SK-N-SH (cell line): ENCODE results near the gene ATG7. TPM values are rescaled to one million over a fixed set of nuclear protein-coding genes. Genes with fewer than 3 reads are reported as not detected.

Experiments
- CTCF ChIA-PET: fragments of 300-600, 350-600 bp; formaldehyde crosslinking; extraction: SDS; loops from one replicate; lab custom pipeline; 2021; lab: Yijun Ruan, JAX
- POLR2A ChIA-PET: fragments of 350-600 bp; sonication (Branson Sonifier 250); formaldehyde crosslinking; extraction: SDS; loops from one replicate; lab custom pipeline; 2020; ENCODE audit warnings: antibody characterized with exemption, inconsistent platforms; lab: Yijun Ruan, JAX
- DNase-seq: peaks from one replicate; pipeline ENCODE4 v3.0.0; 2012
- H2AFZ ChIP-seq: fragments of 200-600 bp; sonication (generic); 2 replicates; pipeline ENCODE4 v1.8.1; 2016; ENCODE audit warnings: antibody characterized with exemption, mild to moderate bottlenecking, low read depth
- H3F3A ChIP-seq: fragments of 200-600 bp; sonication (generic); replicated peaks from 2 replicates; pipeline ENCODE3; 2016; ENCODE audit warnings: antibody characterized with exemption, mild to moderate bottlenecking; ENCODE audit not compliant: insufficient read depth
- H3K27ac ChIP-seq, 2 experiments: fragments of 200-500 bp in 1 of 2; fragments of 200-600 bp in 1 of 2; sonication (Bioruptor generic) in 1 of 2; sonication (generic), shearing (Covaris generic) in 1 of 2; 2 replicates each; pipeline versions ENCODE4 v1.5.1 to v1.6.1; 2014 to 2016; ENCODE audit warnings: low read depth in 2 of 2, inconsistent platforms in 1 of 2, low read length in 1 of 2, mild to moderate bottlenecking in 1 of 2, mixed read lengths in 1 of 2
- H3K27me3 ChIP-seq: fragments of 200-600 bp; sonication (generic), shearing (Covaris generic); 2 replicates; pipeline ENCODE4 v1.6.1; 2016; ENCODE audit warnings: mixed run types; ENCODE audit not compliant: insufficient read depth
- H3K36me3 ChIP-seq, 2 experiments: fragments of 200-500 bp in 1 of 2; fragments of 200-600 bp in 1 of 2; sonication (Bioruptor generic) in 1 of 2; sonication (generic) in 1 of 2; replicated peaks in 1 of 2; 2 replicates each; pipeline versions ENCODE3 to v1.5.1; 2014 to 2016; ENCODE audit warnings: low read length in 1 of 2, mild to moderate bottlenecking in 1 of 2; ENCODE audit not compliant: insufficient read depth in 2 of 2, control insufficient read depth in 1 of 2
- H3K4me1 ChIP-seq, 2 experiments: fragments of 200-500 bp in 1 of 2; fragments of 200-600 bp in 1 of 2; sonication (Bioruptor generic) in 1 of 2; sonication (generic), shearing (Covaris generic) in 1 of 2; 2 replicates each; pipeline versions ENCODE4 v1.5.1 to v1.6.1; 2014 to 2016; ENCODE audit warnings: low read depth in 1 of 2, low read length in 1 of 2, mixed run types in 1 of 2; ENCODE audit not compliant: insufficient read depth in 2 of 2, control insufficient read depth in 1 of 2
- H3K4me2 ChIP-seq: fragments of 200-600 bp; sonication (generic), shearing (Covaris generic); 2 replicates; pipeline ENCODE4 v1.6.1; 2017; ENCODE audit warnings: mixed run types
- H3K4me3 ChIP-seq, 2 experiments: fragments of 200-500 bp in 1 of 2; fragments of 200-600 bp in 1 of 2; sonication (Bioruptor generic) in 1 of 2; sonication (generic), shearing (Covaris generic) in 1 of 2; 2 replicates each; pipeline versions ENCODE4 v1.5.1 to v1.8.1; 2014 to 2016; ENCODE audit warnings: low read depth in 2 of 2, inconsistent platforms in 1 of 2, low read length in 1 of 2, mild to moderate bottlenecking in 1 of 2, mixed read lengths in 1 of 2, moderate library complexity in 1 of 2
- H3K79me2 ChIP-seq: fragments of 200-600 bp; sonication (generic); 2 replicates; pipeline ENCODE4 v1.8.1; 2017; ENCODE audit warnings: mild to moderate bottlenecking; ENCODE audit not compliant: insufficient read depth
- H3K9ac ChIP-seq: fragments of 200-600 bp; sonication (generic); 2 replicates; pipeline ENCODE4 v1.6.1; 2017; ENCODE audit warnings: mixed run types
- H3K9me2 ChIP-seq: fragments of 200-600 bp; sonication (generic); 2 replicates; pipeline ENCODE4 v1.6.1; 2017; ENCODE audit warnings: mixed run types
- H3K9me3 ChIP-seq: fragments of 200-600 bp; sonication (generic); 2 replicates; pipeline ENCODE4 v1.6.1; 2017; ENCODE audit warnings: mixed run types, mild to moderate bottlenecking, moderate library complexity
- H4K20me1 ChIP-seq: fragments of 200-600 bp; sonication (generic); 2 replicates; pipeline ENCODE4 v1.6.1; 2017; ENCODE audit warnings: mild to moderate bottlenecking, mixed run types; ENCODE audit not compliant: insufficient read depth
- CHD2 ChIP-seq: fragments of 150-350 bp; IDR thresholded peaks from 2 replicates; pipeline ENCODE4 v1.6.1; 2018; ENCODE audit warnings: low read length; ENCODE audit not compliant: partially characterized antibody
- ELF1 ChIP-seq: IDR thresholded peaks from 2 replicates; pipeline ENCODE4 v1.4.0; 2012
- EP300 ChIP-seq, 2 experiments: IDR thresholded peaks; 2 replicates each; pipeline versions ENCODE4 v1.4.0 to v1.6.1; 2012; ENCODE audit warnings: borderline replicate concordance in 1 of 2, low read depth in 1 of 2, low read length in 1 of 2
- EZH2phosphoT487 ChIP-seq: fragments of 200-600 bp; sonication (generic); IDR thresholded peaks from 2 replicates; pipeline ENCODE4 v1.6.1; 2017; ENCODE audit warnings: low read depth, mixed run types, mild to moderate bottlenecking, antibody characterized with exemption, moderate library complexity, borderline replicate concordance
- GATA2 ChIP-seq: sonication (generic); formaldehyde crosslinking; IDR thresholded peaks from 2 replicates; pipeline ENCODE4 v1.5.0; 2020; ENCODE audit warnings: mild to moderate bottlenecking, missing genetic modification reagents
- IRF3 ChIP-seq: fragments of 150-350 bp; IDR thresholded peaks from 2 replicates; pipeline ENCODE4 v1.6.1; 2016; ENCODE audit warnings: mild to moderate bottlenecking, low read depth, low read length
- JUND ChIP-seq: IDR thresholded peaks from 2 replicates; pipeline ENCODE4 v1.4.0; 2012
- MEF2A ChIP-seq: IDR thresholded peaks from 2 replicates; pipeline ENCODE4 v1.4.0; 2012; ENCODE audit warnings: low read depth, borderline replicate concordance
- MXI1 ChIP-seq: IDR thresholded peaks from 2 replicates; pipeline ENCODE4 v1.6.1; 2012; ENCODE audit warnings: mild to moderate bottlenecking, low read depth, low read length, improper control_type of control experiment
- NFIC ChIP-seq: IDR thresholded peaks from 2 replicates; pipeline ENCODE4 v1.4.0; 2012; ENCODE audit warnings: borderline replicate concordance
- NRF1 ChIP-seq: IDR thresholded peaks from 2 replicates; pipeline ENCODE4 v1.6.1; 2012; ENCODE audit warnings: low read depth, mild to moderate bottlenecking, low read length
- SIN3A ChIP-seq: IDR thresholded peaks from 2 replicates; pipeline ENCODE4 v1.6.1; 2012; ENCODE audit warnings: low read depth, mild to moderate bottlenecking, low read length, moderate library complexity, borderline replicate concordance
- TAF1 ChIP-seq: IDR thresholded peaks from 2 replicates; pipeline ENCODE4 v1.6.1; 2012; ENCODE audit warnings: low read depth, mild to moderate bottlenecking, low read length, moderate library complexity, borderline replicate concordance
- TCF12 ChIP-seq: IDR thresholded peaks from 2 replicates; pipeline ENCODE4 v1.4.0; 2012
- TEAD4 ChIP-seq: IDR thresholded peaks from 2 replicates; pipeline ENCODE4 v1.4.0; 2012; ENCODE audit warnings: mild to moderate bottlenecking, borderline replicate concordance; ENCODE audit not compliant: insufficient read depth
- YY1 ChIP-seq: IDR thresholded peaks from 2 replicates; pipeline ENCODE4 v1.4.0; 2012; ENCODE audit warnings: low read depth, mild to moderate bottlenecking
- WGBS: methylation state at CpG from one replicate; pipeline ENCODE4 v1.1.6; 2017; ENCODE audit warnings: low lambda C conversion rate; 5-methylcytosine and 5-hydroxymethylcytosine counted together
- polyA plus RNA-seq, 3 experiments: library from polyadenylated mRNA; depleted of rRNA; stranded (reverse); fragments of >200 nt; gene quantifications; 2 replicates each; pipeline ENCODE4 v1.2.3, GENCODE V29; 2012
- TF ChIP-seq, protein P1 (sequence below): IDR thresholded peaks from 2 replicates; pipeline ENCODE4 v1.4.0; 2012; ENCODE audit warnings: low read depth, borderline replicate concordance
- TF ChIP-seq, protein P2 (sequence below): IDR thresholded peaks from 2 replicates; pipeline ENCODE4 v1.4.0; 2012; ENCODE audit warnings: low read depth, borderline replicate concordance
- TF ChIP-seq, protein P3 (sequence below): fragments of 200-600 bp; sonication (generic); IDR thresholded peaks from 2 replicates; pipeline ENCODE4 v1.6.1; 2017; ENCODE audit warnings: antibody characterized with exemption, mild to moderate bottlenecking, moderate library complexity
- TF ChIP-seq, protein P4 (sequence below): IDR thresholded peaks from 2 replicates; pipeline ENCODE4; 2012

Gene ATG7
- polyA plus RNA-seq, 1 of the 3 experiments (the other 2 are of a cell fraction) = 29.5 TPM

DNA sequence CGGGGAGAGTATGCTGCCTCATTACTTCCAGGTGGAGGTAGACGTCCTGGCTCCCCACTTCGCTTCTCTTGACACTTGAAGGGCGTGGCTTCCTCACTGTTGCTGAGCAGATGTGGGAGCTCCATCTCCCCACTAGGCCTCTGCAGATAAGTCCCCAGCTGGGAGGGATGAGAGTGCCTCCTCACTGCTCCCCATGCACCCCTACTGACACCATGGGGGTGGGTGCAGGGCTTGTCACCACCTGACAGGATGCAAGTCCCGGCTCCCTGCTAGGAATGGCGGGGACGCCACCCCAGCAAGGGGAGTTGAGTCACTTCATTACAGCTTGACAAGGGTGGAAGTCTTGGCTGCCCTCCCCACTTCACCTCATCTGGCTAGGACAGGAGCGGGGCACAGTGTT, 36.8 kb upstream of the ATG7 start:
- no peak for TF ChIP-seq EP300 (IDR thresholded peaks at IDR 0.05; ENCODE audit: borderline replicate concordance in 1 of 2, low read depth in 1 of 2, low read length in 1 of 2)
- no peak for TF ChIP-seq ELF1
- no peak for TF ChIP-seq JUND
- no peak for TF ChIP-seq TAF1
- no peak for TF ChIP-seq NRF1
- no peak for TF ChIP-seq NFIC
- no peak for TF ChIP-seq MEF2A
- TF ChIP-seq, protein P1, sequence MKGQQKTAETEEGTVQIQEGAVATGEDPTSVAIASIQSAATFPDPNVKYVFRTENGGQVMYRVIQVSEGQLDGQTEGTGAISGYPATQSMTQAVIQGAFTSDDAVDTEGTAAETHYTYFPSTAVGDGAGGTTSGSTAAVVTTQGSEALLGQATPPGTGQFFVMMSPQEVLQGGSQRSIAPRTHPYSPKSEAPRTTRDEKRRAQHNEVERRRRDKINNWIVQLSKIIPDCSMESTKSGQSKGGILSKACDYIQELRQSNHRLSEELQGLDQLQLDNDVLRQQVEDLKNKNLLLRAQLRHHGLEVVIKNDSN = no peak
- TF ChIP-seq EZH2phosphoT487 = no peak
- TF ChIP-seq, protein P2, sequence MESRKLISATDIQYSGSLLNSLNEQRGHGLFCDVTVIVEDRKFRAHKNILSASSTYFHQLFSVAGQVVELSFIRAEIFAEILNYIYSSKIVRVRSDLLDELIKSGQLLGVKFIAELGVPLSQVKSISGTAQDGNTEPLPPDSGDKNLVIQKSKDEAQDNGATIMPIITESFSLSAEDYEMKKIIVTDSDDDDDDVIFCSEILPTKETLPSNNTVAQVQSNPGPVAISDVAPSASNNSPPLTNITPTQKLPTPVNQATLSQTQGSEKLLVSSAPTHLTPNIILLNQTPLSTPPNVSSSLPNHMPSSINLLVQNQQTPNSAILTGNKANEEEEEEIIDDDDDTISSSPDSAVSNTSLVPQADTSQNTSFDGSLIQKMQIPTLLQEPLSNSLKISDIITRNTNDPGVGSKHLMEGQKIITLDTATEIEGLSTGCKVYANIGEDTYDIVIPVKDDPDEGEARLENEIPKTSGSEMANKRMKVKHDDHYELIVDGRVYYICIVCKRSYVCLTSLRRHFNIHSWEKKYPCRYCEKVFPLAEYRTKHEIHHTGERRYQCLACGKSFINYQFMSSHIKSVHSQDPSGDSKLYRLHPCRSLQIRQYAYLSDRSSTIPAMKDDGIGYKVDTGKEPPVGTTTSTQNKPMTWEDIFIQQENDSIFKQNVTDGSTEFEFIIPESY = no peak
- no peak for TF ChIP-seq CHD2
- no peak for TF ChIP-seq IRF3
- TF ChIP-seq SIN3A = no peak
- TF ChIP-seq TEAD4 = no peak
- TF ChIP-seq, protein P3, sequence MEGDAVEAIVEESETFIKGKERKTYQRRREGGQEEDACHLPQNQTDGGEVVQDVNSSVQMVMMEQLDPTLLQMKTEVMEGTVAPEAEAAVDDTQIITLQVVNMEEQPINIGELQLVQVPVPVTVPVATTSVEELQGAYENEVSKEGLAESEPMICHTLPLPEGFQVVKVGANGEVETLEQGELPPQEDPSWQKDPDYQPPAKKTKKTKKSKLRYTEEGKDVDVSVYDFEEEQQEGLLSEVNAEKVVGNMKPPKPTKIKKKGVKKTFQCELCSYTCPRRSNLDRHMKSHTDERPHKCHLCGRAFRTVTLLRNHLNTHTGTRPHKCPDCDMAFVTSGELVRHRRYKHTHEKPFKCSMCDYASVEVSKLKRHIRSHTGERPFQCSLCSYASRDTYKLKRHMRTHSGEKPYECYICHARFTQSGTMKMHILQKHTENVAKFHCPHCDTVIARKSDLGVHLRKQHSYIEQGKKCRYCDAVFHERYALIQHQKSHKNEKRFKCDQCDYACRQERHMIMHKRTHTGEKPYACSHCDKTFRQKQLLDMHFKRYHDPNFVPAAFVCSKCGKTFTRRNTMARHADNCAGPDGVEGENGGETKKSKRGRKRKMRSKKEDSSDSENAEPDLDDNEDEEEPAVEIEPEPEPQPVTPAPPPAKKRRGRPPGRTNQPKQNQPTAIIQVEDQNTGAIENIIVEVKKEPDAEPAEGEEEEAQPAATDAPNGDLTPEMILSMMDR = no peak
- no peak for TF ChIP-seq YY1
- TF ChIP-seq, protein P4, sequence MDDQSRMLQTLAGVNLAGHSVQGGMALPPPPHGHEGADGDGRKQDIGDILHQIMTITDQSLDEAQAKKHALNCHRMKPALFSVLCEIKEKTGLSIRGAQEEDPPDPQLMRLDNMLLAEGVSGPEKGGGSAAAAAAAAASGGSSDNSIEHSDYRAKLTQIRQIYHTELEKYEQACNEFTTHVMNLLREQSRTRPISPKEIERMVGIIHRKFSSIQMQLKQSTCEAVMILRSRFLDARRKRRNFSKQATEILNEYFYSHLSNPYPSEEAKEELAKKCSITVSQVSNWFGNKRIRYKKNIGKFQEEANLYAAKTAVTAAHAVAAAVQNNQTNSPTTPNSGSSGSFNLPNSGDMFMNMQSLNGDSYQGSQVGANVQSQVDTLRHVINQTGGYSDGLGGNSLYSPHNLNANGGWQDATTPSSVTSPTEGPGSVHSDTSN = no peak
- no peak for TF ChIP-seq MXI1
- no peak for TF ChIP-seq TCF12
- TF ChIP-seq GATA2 (CRISPR knock-in tag) = no peak
- no peak for DNase-seq
- peaks cover 41% of the 10 kb centered on the region for H3F3A ChIP-seq
- no peaks in the 10 kb centered on the region for H3K9me2 ChIP-seq
- H3K27me3 ChIP-seq = no peaks in the 10 kb centered on the region
- no peaks in the 10 kb centered on the region for H4K20me1 ChIP-seq
- H3K27ac ChIP-seq = no peak overlapping the region
- H2AFZ ChIP-seq = no peak overlapping the region
- WGBS = 98% methylated on average over 4 of the region's 8 CpGs
- no peak overlapping the region for H3K4me2 ChIP-seq
- ChIA-PET CTCF (interaction anchor here (0.5 to 3.9 kb wide), 11 partner anchors 13 to 175 kb away, joined by 3 to 48 read pairs (median 3); no protein-coding TSS in a partner anchor), POLR2A (no interaction called here)
- peaks cover 0 to 16% of the 10 kb centered on the region in 2 experiments for H3K36me3 ChIP-seq
- peaks cover 0 to 10% of the 10 kb centered on the region in 2 experiments; a peak in 3 of 4 replicates for H3K4me1 ChIP-seq
- peaks cover 76% of the 10 kb centered on the region for H3K79me2 ChIP-seq
- H3K9ac ChIP-seq = no peak overlapping the region
- no peak overlapping the region for H3K4me3 ChIP-seq
- H3K9me3 ChIP-seq = peaks cover 7% of the 10 kb centered on the region; the same call in 1 of the 2 replicates
